GM21529 (cell line): Measurements from ENCODE around the gene FRMD4A.

Experiments used
- ATAC-seq: cut with Tn5 transposase; IDR thresholded peaks from one replicate; pipeline ENCODE4 v1.9.1; 2021; ENCODE audit not compliant: unreplicated experiment

The FRMD4A gene

DNA sequence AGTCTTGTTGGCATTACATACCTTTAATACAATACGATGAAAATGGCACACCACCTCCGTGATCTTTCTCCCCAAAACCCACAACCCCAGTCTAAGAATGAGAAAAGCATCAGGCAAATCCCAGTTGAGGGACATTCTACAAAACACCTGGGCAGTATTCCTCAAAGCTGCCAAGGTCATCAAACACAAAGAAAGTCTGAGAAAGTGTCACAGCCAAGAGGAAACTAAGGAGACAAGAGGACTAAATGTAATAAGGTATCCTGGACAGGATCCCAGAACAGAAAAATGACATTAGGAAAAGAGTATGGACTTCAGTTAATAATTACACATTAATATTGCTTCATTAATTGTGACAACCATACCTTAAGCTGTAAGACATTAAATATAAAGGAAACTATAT, 14.5 kb upstream of the FRMD4A start:
- ATAC-seq = no peak

DNA sequence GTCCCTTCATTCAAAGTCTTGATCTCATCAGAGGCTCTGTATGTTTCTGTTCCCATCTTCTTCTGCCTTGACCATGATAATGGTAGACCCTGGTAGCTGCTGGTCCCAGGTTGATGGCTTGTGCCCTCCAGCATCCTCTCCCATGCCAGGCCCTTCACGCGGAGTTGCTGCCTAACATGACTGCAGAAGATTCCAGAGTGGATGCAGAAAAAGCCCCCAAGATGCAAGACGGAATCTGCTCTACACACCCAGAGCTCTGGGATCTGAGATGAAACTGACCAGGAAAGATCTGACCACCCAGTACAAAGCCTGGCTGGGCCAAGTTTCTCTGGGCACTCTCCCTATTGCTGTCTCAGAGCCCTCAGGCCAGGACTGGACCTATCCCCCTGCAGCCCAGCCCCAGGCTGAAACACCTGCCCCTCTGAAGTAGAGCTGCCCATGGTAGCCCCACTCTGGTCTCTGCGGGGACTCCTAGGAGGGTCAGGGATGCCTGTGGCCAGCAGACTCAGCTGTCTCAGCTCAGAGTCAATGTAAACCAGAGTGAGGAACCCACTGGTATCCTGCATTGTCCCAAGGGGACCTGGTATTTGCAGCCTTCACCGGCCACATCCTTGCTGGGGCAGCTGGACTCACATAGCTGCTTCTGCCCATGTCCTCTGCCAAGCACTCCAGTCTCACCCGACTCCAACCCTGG, 9.5 kb upstream of the FRMD4A start:
- ATAC-seq = no peak

DNA sequence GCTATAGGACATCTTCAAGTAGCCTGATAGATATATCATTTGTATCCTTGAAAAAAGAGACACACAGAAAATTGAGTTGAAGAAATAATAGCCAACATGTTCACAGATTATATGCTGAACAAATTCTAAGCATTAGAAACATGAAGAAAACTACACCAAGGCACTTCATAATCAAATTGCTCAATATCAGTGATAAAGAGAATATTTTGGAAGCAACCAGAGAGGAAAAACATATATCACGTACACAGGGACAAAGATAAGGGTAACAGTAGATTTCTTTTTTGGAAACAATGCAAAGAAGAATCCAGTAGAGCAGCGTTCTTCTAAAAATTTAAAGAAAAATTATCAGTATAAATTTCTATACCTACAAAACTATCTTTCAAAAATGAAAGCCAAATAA, 6.0 kb upstream of the FRMD4A start:
- ATAC-seq = no peak

DNA sequence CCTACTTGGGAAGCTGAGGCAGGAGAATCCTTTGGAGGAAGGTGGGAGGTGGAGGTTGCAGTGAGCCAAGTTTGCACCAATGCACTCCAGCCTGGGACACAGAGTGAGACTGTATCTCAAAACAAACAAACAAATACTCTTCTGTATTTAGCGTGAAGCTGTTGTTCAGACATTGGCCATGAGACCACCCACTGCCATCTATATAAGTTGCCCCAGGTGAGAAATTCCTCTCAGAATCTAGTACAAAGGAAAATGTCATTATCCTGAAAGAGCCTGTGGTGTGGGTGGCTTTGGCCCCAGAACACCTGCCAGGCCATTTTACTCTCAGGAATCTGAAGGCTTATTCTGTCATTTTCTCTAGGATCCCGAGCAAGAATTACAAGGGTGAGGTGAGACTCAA, 4.0 kb upstream of the FRMD4A start:
- no peak for ATAC-seq

DNA sequence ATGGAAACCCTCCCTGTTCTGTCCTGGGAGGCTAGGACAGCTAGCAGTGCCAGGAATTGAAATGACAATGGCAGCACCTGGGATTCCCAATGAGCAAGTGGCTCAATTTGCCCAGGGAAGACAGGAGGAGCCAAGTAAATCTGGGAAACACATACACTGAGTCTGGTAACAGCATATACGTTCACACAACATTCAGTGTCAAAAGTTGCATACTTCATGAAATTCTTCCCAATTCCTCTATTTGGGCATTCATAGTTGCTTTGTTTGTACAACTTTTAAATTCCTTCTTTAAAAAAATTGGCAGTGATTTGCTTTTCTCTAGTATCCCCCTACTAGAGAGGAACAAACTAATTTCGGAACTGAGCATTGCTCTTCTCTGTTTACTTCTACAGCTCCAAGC, 2.9 kb upstream of the FRMD4A start:
- ATAC-seq = no peak

DNA sequence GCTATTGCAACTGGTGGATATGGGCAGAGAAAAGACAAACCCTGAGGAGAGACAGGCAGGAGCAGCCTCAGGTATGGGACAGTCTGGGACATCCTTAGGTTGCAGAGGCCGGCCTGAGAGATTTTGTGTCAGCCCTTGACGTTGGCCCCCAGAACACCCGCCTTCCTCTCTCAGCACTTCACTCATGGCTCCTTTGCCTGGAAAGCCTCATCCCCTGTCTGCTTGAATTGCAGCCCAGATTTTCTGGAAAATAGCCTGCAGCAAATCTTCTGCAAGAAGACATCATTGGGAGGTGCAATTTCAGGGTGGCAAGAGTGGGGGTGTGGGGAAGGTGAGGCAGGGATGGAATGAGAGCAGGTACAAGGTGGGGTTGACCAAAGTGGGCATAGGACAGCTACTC, 2.2 kb upstream of the FRMD4A start:
- no peak for ATAC-seq

DNA sequence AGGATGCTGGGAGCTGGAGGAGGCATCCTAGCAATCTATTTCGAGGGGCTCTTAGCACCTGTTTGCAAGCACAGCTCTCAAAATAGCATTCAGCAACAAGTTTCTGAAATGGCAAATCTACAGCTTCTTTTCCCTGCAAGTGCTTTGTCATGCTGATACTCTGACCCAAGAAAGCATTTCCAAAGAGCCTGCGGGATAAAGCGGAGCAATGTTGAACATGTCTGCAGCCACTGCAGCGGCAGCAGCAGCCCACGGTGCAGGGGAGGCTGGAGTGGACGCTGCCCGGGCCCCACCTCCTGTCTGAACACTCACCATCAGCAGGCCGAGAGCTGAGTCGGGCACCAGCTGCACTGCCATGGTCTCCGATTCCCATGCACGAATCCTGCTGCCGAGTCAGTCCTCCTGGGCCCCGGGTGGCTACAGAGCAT, 964 bp downstream of the FRMD4A start:
- no peak for ATAC-seq

DNA sequence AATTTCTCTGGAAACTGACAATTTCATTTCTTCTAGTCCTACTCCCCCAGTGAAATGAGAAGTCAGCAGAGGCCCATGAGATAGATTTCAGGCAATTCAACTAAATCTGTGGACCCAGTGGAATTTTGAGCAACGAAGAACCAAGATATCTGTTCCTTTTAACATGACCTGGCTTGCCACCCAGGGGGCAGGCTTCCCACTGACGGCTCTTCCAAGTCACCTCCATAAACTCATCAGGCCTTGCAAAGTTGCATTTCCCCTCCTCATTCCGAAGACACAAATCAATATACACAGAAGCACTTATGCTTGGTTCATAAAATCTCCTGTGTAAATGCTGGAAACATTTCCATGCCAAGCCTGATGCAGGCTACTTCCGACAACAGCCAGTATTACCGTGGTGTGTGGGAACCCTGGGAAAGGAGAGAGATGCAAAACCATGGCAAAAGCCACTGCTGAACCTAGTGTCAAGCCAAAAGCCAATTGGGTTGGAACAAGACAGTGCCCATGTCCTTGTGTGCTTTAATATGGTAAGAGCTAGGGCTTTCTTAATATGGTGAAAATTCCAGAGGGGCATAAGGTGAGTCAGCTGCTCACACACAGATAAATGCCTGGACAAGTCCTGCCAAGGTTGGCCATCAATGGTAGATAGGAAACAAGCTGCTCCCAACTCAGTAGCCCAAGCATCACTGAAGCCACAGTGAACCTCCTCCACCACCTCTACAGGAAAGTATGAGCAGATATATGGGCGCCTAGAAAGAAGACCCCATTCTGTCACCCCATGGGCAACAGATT, 1.6 kb downstream of the FRMD4A start:
- ATAC-seq = no peak

DNA sequence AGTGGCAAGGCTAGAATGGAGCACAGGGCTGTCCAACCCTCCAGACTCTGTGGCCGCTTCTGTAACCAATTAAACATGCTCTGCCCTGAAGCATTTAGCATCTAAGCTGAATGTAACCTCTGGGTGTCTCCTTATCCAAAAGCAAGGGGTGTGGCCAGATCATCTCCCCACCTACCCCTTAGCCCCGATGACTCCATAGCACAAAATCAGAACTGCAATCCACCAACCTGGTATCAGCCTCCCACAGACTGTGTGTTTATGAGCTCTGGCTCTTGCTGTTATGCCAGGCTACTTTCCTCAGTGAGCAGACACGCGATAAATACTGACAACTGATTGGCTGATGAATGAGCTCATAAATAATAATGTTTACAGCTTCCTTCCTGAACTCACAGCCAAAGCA, 3.2 kb downstream of the FRMD4A start:
- no peak for ATAC-seq

DNA sequence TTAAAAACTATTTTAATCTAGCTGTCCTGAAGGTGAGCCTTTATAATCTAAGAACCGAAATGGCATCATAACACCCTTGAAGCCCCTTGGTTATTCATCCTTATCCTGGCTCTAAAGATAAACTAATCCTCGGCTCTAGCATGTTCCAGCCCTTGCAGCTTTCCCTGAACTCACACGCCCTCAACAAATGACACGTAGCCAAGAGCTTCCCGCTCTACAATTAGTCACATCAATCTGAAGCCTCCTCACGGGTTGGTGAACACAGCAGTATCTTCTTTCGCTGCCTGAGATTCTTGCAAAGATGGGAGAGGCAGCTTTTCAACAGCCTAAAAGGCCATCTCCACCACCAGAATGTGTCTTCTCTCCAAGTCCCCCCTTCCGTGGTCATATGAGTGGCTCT, 4.1 kb downstream of the FRMD4A start:
- no peak for ATAC-seq

DNA sequence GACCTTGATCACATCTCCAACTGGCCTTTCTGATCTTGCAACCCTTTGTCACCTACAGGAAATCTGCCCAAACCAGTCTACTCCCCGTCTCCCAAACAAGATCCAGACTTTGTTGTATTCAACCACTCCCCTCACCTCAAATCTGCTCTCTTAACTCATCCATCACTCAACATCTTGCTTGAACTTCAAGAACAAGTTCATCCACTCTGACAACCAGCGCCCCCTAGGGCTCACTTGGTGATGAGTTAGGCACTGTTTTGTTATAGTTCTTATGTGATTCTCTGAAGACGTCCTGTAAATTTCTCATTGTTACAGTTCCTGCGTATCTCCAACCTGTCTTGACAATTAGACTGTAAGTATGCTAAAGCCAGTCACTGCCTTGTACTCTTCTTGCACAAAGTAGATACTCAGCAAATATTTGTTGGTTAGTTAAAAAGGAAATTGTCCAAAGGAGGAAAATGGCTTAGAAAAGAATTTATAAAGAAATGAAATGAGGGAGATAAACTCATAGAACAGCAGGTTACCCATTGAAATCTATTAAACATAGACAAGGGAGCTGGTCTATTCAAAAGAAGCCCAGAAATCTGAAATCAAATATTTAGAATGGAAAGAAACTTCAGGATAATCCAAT, 5.3 kb downstream of the FRMD4A start:
- no peak for ATAC-seq

DNA sequence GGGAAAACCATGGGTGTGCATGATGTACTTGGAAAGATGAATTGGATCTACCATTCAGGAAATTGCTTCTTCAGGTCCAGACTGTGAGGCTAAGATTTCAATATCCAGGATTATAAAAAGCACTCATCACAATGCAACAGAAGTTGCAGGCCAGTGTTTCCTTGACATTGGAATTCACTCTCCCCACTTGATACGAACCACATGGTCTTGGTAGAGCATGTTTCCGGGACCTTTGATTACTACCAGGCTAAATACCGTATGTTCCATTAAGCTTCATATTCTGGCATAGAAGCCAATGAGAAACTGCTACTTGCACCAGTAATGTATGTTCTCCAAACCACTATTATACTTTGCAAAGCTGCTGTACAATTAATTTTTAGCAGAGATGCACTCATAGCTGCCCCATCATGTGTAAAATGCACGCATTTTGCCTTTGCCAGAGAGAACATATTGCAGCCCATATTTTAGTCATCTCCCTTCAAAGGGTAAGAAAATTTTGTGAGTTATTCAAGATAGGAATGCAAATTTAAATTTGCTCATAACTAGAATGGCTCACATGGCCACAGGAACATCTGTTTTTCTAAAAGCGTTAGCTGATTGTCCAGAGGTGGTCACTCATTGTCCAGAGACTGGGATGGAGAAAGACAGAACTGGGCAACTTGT, 8.1 kb downstream of the FRMD4A start:
- ATAC-seq = no peak

DNA sequence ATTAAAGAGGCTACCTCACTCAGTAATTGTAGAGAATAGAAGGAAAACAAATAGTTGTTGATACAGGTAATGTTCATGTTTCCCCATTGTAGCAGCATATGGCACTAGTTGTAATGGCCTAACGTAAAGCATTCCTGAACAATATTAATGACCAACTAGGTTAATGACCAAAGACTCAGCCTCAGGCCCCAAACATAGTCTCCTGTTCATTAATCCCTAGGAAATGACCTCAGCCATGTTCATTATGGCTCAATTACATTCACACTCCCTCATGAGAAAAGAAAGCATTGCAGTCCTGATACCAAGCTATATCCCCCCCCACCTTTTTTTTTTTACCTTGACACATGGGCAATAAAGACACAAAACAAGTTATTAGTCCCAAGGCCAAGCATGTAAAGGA, 12.7 kb downstream of the FRMD4A start:
- ATAC-seq = no peak

DNA sequence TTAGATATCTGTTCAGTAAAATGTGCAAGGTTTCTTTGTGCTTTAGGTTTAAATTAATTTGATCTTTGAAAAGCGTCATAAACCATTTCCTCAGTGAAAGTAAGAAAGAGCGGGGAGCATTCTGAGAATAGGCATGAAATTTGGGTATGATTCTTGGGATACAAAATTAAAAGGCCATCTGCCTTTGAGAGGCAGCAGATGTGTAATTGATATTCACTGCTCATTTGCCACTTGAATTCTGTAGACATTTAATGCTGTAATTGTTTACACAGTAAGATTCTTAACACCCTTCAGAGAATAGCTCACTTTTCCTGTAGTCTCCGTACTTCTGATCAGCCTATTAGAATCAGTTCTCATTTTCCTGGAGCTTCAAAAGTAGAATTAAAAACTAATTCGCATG, 18.7 kb downstream of the FRMD4A start:
- ATAC-seq = no peak

DNA sequence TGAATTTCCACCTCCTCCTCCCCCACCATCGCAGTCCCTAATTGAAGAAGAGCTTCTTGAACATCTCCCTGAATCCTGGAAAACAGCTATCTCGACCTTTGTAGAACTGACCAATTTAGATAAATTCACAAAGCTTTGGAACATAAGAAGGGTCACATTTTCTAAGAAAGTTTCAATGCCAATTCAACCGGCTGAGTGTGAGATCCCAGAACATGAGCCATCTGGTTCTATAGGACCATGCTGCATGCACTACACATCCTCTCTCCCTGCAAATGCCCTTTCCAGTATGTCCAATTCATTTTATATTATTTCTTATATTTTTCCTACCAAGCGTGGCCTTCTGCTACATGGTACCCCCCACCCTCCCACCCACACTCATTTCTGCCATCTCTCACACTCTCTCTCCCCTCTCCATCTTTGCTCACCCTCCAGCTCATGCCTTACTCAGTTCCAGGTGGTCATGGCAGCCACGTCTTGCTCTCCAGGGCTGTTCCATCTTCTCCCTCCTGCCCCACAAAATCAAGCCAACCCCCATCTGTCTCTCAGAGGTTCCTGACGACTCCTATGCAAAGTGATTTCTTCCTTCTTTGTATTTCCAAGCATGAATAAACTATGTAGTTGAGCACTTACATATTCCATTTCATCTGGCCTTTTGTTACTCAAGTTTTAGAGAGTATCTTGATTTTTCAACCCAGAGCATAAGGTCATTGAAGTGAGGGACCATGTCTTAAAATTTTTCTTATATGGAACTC, 19.3 kb downstream of the FRMD4A start:
- no peak for ATAC-seq

DNA sequence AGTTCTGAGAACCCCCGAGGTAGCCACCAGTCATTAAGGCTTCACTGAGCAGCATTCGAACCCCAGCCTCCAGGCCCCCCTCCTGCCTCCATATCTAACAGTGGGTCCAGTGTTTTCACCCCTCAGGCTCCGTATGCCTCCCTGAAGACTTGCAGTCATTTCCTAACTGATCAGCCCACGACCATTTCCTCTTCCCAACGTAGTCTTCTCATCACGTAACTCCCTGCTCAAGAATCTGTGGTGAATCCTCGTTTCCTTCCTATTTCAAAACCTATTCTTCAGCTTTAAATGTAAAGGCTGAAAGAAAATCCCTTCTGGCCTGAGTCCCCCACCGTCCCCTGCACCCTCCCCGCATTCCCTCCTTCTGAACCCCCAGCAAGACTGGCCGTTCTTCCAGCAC, 21.1 kb downstream of the FRMD4A start:
- no peak for ATAC-seq

DNA sequence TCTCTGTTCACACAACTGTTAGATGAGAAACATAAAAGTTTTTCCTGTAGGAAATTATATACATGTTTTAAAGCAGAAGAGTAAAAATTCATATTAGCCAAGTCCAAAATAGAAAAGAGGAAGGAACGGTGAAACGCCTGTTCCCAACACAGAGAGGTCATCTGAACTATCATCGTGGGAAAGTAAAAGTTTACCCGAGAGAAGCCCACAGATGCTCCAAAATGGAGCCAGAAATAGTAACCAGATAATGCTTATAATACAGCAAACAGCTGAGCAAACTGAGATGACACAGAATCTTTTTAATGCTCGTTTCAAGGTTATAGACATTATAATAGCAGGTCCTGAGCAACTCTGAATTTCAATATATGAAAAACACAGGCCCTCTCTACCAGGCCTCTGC, 24.5 kb downstream of the FRMD4A start:
- no peak for ATAC-seq

DNA sequence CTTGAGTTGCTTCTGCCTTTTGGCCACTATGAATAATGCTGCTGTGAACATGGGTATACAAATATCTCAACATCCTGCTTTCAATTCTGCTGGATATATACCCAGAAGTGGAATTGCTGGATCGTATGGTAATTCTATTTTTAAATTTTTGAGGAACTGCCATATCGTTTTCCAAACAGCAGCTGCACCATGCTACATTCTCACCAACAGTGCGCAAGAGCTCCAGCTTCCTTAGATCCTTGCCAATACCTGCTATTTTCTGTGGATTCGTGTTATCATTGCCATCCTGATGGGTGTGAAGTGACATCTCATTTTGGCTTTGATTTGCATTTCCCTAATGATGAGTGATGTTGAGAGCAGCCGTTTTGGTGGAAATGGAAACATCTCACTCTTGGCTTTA, 26.7 kb downstream of the FRMD4A start:
- ATAC-seq = no peak

DNA sequence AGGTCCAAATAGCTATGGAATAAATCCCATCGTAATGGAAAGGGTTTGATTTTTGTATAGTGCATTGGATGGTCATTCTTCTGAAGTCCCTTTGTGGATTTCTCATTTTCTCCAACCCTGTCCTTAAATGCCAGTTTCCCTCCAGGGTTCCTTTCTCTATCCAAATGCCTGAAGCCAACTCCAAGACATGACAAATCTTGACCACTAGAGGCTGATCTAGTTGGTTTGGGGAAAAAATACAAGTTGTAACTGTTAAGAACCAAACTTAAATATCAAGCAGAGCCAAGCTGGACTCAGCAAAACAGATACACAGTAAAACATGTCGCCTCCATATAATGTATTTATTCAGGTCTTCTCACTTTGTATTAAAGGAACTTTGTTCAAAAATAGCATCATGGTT, 28.7 kb downstream of the FRMD4A start:
- ATAC-seq = no peak

DNA sequence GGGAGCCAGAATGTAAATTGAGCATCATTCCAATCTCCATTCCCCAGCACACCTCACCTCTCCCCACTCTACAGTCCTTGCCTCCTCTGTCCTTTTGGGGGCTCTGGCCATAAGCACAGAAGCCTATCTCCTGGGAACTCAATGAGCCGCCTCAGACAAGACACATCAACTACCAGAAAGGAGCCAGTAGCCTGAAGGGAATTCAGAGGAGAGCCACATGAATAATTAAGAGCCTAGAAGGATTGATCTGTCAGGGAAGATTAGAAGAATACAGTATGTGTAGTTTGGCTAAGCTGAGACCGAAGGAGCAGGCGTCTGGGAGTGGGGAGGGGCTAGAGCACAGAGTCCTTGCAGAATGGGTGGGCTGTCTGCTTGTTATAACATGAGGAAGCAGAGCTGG, 31.2 kb downstream of the FRMD4A start:
- ATAC-seq = no peak

DNA sequence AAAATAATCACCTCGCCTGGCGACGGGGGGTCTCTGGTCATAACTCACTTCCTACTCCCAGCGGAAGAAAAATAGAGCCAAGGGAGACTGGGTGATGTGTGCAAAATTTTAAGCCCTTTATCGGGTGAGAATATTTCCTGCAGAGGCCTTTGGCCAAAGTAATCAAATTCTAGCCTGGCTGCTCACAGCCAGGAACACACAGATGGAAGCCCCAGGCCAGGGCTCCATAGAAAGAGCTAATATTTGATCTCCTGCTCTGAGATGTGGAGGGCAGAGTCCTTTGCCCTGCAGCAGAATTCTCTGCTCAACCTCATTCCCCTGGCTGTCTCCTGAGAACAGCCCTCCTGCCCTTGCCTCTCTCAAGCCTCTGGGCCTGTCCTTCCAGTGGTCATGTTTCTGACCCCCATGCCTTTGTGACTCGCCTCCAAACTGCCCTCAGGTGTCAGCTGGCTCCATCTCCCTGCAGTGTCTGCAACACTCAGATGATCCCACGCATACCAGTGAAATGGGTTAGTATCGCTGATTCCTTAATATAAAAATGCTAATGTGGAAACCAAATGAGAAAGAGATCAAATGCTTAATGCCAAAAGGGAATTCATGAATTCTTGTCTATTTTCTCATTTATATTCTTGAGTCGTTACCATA, 34.5 kb downstream of the FRMD4A start:
- no peak for ATAC-seq
